ENCODE measurements around the gene PARK7. TPM values are rescaled to one million over a fixed set of nuclear protein-coding genes. Genes with fewer than 3 reads are reported as not detected.
"Not testable (repeated sequence)": the region's sequence is repeated elsewhere in the genome, so short reads cannot be mapped to it uniquely, and the experiment has no call there.

The PARK7 gene
- polyA plus RNA-seq, 2 of the 4 experiments (the other 2 are of a cell fraction): 372 to 446 TPM

GRCh38 chr1:7921796-7922195 lies 39.7 kb upstream of the PARK7 start:
- no peak for FAIRE-seq
- Histone ChIP-seq H3K9me3 (no peaks in the 10 kb centered on the region), H3K27ac (no peak overlapping the region), H3K4me3 (no peak overlapping the region), H3K4me2 (no peak overlapping the region), H3K4me1 (no peaks in the 10 kb centered on the region)
- no peak for TF ChIP-seq MAX (IDR thresholded peaks at IDR 0.05)
- TF ChIP-seq CEBPB (IDR thresholded peaks at IDR 0.05): no peak
- no peak for TF ChIP-seq HEYL (CRISPR knock-in tag; IDR thresholded peaks at IDR 0.05)
- TF ChIP-seq E2F6 (IDR thresholded peaks at IDR 0.05; ENCODE audit: borderline replicate concordance, low read depth): no peak
- TF ChIP-seq JUNB (IDR thresholded peaks at IDR 0.05): no peak
- no peak for TF ChIP-seq FOXS1 (CRISPR knock-in tag; IDR thresholded peaks at IDR 0.05)
- TF ChIP-seq EHF (CRISPR knock-in tag; IDR thresholded peaks at IDR 0.05): no peak
- TF ChIP-seq SMC3 (IDR thresholded peaks at IDR 0.05): no peak
- TF ChIP-seq SREBF2 (IDR thresholded peaks at IDR 0.05): no peak
- DNase-seq (ENCODE audit: low read depth in 1 of 2, low spot score in 1 of 2): no peak
- no peak for ATAC-seq
- WGBS (ENCODE audit: missing lambda C conversion rate): 89% methylated on average over 7 of the region's 7 CpGs
- ChIA-PET CTCF (interaction anchor here (1.6 kb wide), 1 partner anchor 12 kb away, joined by 10 read pairs; no protein-coding TSS in a partner anchor), POLR2A (no interaction called here)

- H3K4me2 ChIP-seq: no peak overlapping the region
- H3K4me1 ChIP-seq: no peaks in the 10 kb centered on the region
- WGBS (ENCODE audit: missing lambda C conversion rate): 82% methylated on average over 5 of the region's 6 CpGs
- no peak overlapping the region for H3K27ac ChIP-seq
- TF ChIP-seq ZSCAN20 (CRISPR knock-in tag; IDR thresholded peaks at IDR 0.05) (no peak), CEBPB (IDR thresholded peaks at IDR 0.05) (no peak), NFE2L2 (conservative IDR thresholded peaks at IDR 0.05; ENCODE audit: low read length) (no peak), MAZ (IDR thresholded peaks at IDR 0.05; ENCODE audit: borderline replicate concordance, low read depth, low read length) (no peak), EHMT2 (IDR thresholded peaks at IDR 0.05; ENCODE audit: low read depth) (no peak), KDM5A (IDR thresholded peaks at IDR 0.05) (no peak), JUN (IDR thresholded peaks at IDR 0.05) (no peak), POLR2AphosphoS2 (conservative IDR thresholded peaks at IDR 0.05; ENCODE audit: low read length) (no peak), RARB (CRISPR knock-in tag; IDR thresholded peaks at IDR 0.05) (no peak), FOXS1 (CRISPR knock-in tag; IDR thresholded peaks at IDR 0.05) (no peak)
- ATAC-seq: no peak
- ChIA-PET CTCF (interaction anchor here (1.6 kb wide), 1 partner anchor 13 kb away, joined by 10 read pairs; no protein-coding TSS in a partner anchor), POLR2A (no interaction called here)
- no peak for DNase-seq (ENCODE audit: low read depth in 1 of 2, low spot score in 1 of 2)
- H3K9me3 ChIP-seq: no peaks in the 10 kb centered on the region
- H3K4me3 ChIP-seq: no peak overlapping the region
- no peak for FAIRE-seq
Observed at GRCh38 chr1:7922301-7922700, 39.2 kb upstream of the PARK7 start.

GRCh38 chr1:7927061-7927460 lies 34.5 kb upstream of the PARK7 start:
- CTCF ChIA-PET; H3K27ac ChIP-seq; H3K9me3 ChIP-seq; ATAC-seq; POLR2A ChIA-PET; FAIRE-seq; H3K4me2 ChIP-seq; DNase-seq (ENCODE audit: low read depth in 1 of 2, low spot score in 1 of 2); H3K4me1 ChIP-seq; H3K4me3 ChIP-seq: not testable (repeated sequence)
- 79% methylated on average over 8 of the region's 8 CpGs for WGBS (ENCODE audit: missing lambda C conversion rate)

GRCh38 chr1:7928247-7928646 lies 33.3 kb upstream of the PARK7 start:
- no peak overlapping the region for H3K4me2 ChIP-seq
- no peak overlapping the region for H3K27ac ChIP-seq
- no peak for DNase-seq (ENCODE audit: low read depth in 1 of 2, low spot score in 1 of 2)
- no peak for ATAC-seq
- ChIA-PET CTCF (interaction anchor here (0.6 to 0.7 kb wide), 2 partner anchors 260 to 289 kb away, joined by 3 read pairs; no protein-coding TSS in a partner anchor), POLR2A (no interaction called here)
- H3K4me3 ChIP-seq: no peak overlapping the region
- H3K9me3 ChIP-seq: no peaks in the 10 kb centered on the region
- no peaks in the 10 kb centered on the region for H3K4me1 ChIP-seq
- FAIRE-seq: no peak
- WGBS (ENCODE audit: missing lambda C conversion rate): 58% methylated on average over 4 of the region's 4 CpGs
- TF ChIP-seq ZFP36 (IDR thresholded peaks at IDR 0.05; ENCODE audit: borderline replicate concordance, partially characterized antibody) (no peak), RAD21 (conservative IDR thresholded peaks at IDR 0.05 in 1 of 2, IDR thresholded peaks at IDR 0.05 in 1 of 2) (no peak), RFX5 (IDR thresholded peaks at IDR 0.05) (no peak), CBX8 (IDR thresholded peaks at IDR 0.05) (no peak), ZC3H11A (IDR thresholded peaks at IDR 0.05) (no peak), HOXA7 (CRISPR knock-in tag; IDR thresholded peaks at IDR 0.05) (no peak), KDM5A (IDR thresholded peaks at IDR 0.05) (no peak), CBX2 (IDR thresholded peaks at IDR 0.05; ENCODE audit: borderline replicate concordance, low read depth) (no peak), BCL3 (IDR thresholded peaks at IDR 0.05) (no peak), PBX3 (IDR thresholded peaks at IDR 0.05) (no peak), REST (IDR thresholded peaks at IDR 0.05) (no peak)

Measured in A549 (cell line).